Neuronal stem cell (in vitro differentiated cells): ENCODE measurements around the gene ZNF625.

ENCODE experiments used
- DNase-seq: peaks from one replicate; pipeline ENCODE4 v3.0.0-alpha.2; 2013; ENCODE audit warnings: low spot score
- H2AFZ ChIP-seq: one replicate; pipeline ENCODE4 v1.6.1; 2013; ENCODE audit warnings: mild to moderate bottlenecking, low read length, inconsistent platforms
- H2AK5ac ChIP-seq: 2 replicates; pipeline ENCODE4 v1.6.1; 2013; ENCODE audit warnings: low read depth, mild to moderate bottlenecking, inconsistent platforms, low read length, moderate library complexity, mixed read lengths
- H2BK120ac ChIP-seq: 2 replicates; pipeline ENCODE4 v1.6.1; 2013; ENCODE audit warnings: low read depth, mild to moderate bottlenecking, inconsistent platforms, low read length, moderate library complexity, mixed read lengths
- H2BK12ac ChIP-seq: one replicate; pipeline ENCODE4 v1.6.1; 2013; ENCODE audit warnings: low read length, inconsistent platforms
- H2BK15ac ChIP-seq: 2 replicates; pipeline ENCODE4 v1.6.1; 2013; ENCODE audit warnings: mild to moderate bottlenecking, low read length, inconsistent platforms, mixed read lengths
- H2BK5ac ChIP-seq: one replicate; pipeline ENCODE4 v1.6.1; 2013; ENCODE audit warnings: inconsistent platforms, mild to moderate bottlenecking, low read length, moderate library complexity
- H3K14ac ChIP-seq: one replicate; pipeline ENCODE4 v1.6.1; 2013; ENCODE audit warnings: low read length, inconsistent platforms
- H3K18ac ChIP-seq: 2 replicates; pipeline ENCODE4 v1.6.1; 2013; ENCODE audit warnings: low read length, inconsistent platforms
- H3K23ac ChIP-seq: 2 replicates; pipeline ENCODE4 v1.6.1; 2013; ENCODE audit warnings: low read depth, mild to moderate bottlenecking, mixed read lengths, low read length, inconsistent platforms; ENCODE audit not compliant: poor library complexity
- H3K27ac ChIP-seq: replicated peaks from 3 replicates; pipeline ENCODE4 v1.5.1; 2013; ENCODE audit warnings: low read length, inconsistent platforms
- H3K27me3 ChIP-seq, 3 experiments: 2 replicates each; pipeline ENCODE4 v1.6.1; 2013; ENCODE audit warnings: low read length in 3 of 3, mild to moderate bottlenecking in 2 of 3, inconsistent platforms in 1 of 3, low read depth in 1 of 3, mixed read lengths in 1 of 3, moderate library complexity in 1 of 3; ENCODE audit not compliant: control insufficient read depth in 3 of 3, insufficient read depth in 3 of 3
- H3K36me3 ChIP-seq, 2 donors: replicated peaks in 1 of 2; 2 replicates each; pipeline ENCODE4 v1.6.1; 2013; ENCODE audit warnings: low read length in 2 of 2; ENCODE audit not compliant: control insufficient read depth in 2 of 2, insufficient read depth in 2 of 2
- H3K4ac ChIP-seq: 2 replicates; pipeline ENCODE4 v1.6.1; 2013; ENCODE audit warnings: inconsistent platforms, mild to moderate bottlenecking, low read length, moderate library complexity
- H3K4me1 ChIP-seq, 2 donors: 1 replicate in 1 of 2; 2 replicates in 1 of 2; pipeline ENCODE4 v1.6.1; 2013; ENCODE audit warnings: low read length in 2 of 2, low read depth in 1 of 2; ENCODE audit not compliant: control insufficient read depth in 2 of 2, insufficient read depth in 1 of 2
- H3K4me2 ChIP-seq: one replicate; pipeline ENCODE4 v1.6.1; 2013; ENCODE audit warnings: mild to moderate bottlenecking, low read length, inconsistent platforms; ENCODE audit not compliant: insufficient read depth, poor library complexity, severe bottlenecking
- H3K4me3 ChIP-seq, 2 donors: 2 replicates each; pipeline ENCODE4 v1.5.1; 2013; ENCODE audit warnings: low read length in 2 of 2, mild to moderate bottlenecking in 2 of 2, inconsistent platforms in 1 of 2, moderate library complexity in 1 of 2
- H3K79me1 ChIP-seq: one replicate; pipeline ENCODE4 v1.6.1; 2013; ENCODE audit warnings: low read depth, mild to moderate bottlenecking, inconsistent platforms, low read length, moderate library complexity
- H3K9ac ChIP-seq: one replicate; pipeline ENCODE4 v1.6.1; 2013; ENCODE audit warnings: mild to moderate bottlenecking, low read depth, low read length, inconsistent platforms; ENCODE audit not compliant: poor library complexity
- H3K9me3 ChIP-seq, 2 donors: replicated peaks in 1 of 2; 2 replicates each; pipeline versions ENCODE3 to v1.6.1; 2013; ENCODE audit warnings: low read length in 2 of 2, mild to moderate bottlenecking in 2 of 2, inconsistent platforms in 1 of 2, low read depth in 1 of 2, mixed read lengths in 1 of 2, moderate library complexity in 1 of 2; ENCODE audit not compliant: control insufficient read depth in 2 of 2, insufficient read depth in 1 of 2
- H4K8ac ChIP-seq: one replicate; pipeline ENCODE4 v1.6.1; 2013; ENCODE audit warnings: low read depth, mild to moderate bottlenecking, inconsistent platforms, low read length, moderate library complexity
- H4K91ac ChIP-seq: one replicate; pipeline ENCODE4 v1.6.1; 2013; ENCODE audit warnings: low read length, low read depth, mild to moderate bottlenecking, inconsistent platforms; ENCODE audit not compliant: poor library complexity
- WGBS, 2 donors: extraction: QIAGEN DNeasy Blood & Tissue Kit; methylation state at CpG; one replicate each; pipeline ENCODE4 v1.1.7; 2013; ENCODE audit warnings: missing lambda C conversion rate in 2 of 2, mixed read lengths in 1 of 2; ENCODE audit not compliant: insufficient read length in 2 of 2, insufficient replicate concordance in 1 of 2; ENCODE audit errors: extremely low coverage in 2 of 2; 5-methylcytosine and 5-hydroxymethylcytosine counted together

ZNF625 gene

GRCh38 chr19:12198136-12198535, 41.6 kb upstream of the ZNF625 start:
- H3K79me1 ChIP-seq, result peaks cover 4% of the 10 kb centered on the region
- H3K14ac ChIP-seq, result no peak overlapping the region
- no peak for DNase-seq
- no peak overlapping the region for H4K8ac ChIP-seq
- no peak overlapping the region for H3K9ac ChIP-seq
- H3K36me3 ChIP-seq, result peaks cover 2 to 10% of the 10 kb centered on the region in 2 donors
- no peak overlapping the region for H3K23ac ChIP-seq
- H3K27ac ChIP-seq, result no peak overlapping the region
- H3K27me3 ChIP-seq, result no peaks in the 10 kb centered on the region
- H2BK5ac ChIP-seq, result no peak overlapping the region
- H2BK15ac ChIP-seq, result no peak overlapping the region
- H2AFZ ChIP-seq, result no peak overlapping the region
- no peak overlapping the region for H2AK5ac ChIP-seq
- H3K4me3 ChIP-seq, result no peak overlapping the region
- no peak overlapping the region for H3K4me2 ChIP-seq
- H2BK12ac ChIP-seq, result no peak overlapping the region
- H3K18ac ChIP-seq, result no peak overlapping the region
- H3K4ac ChIP-seq, result no peak overlapping the region
- peaks cover 23 to 59% of the 10 kb centered on the region in 2 donors for H3K9me3 ChIP-seq
- H4K91ac ChIP-seq, result no peak overlapping the region
- no peaks in the 10 kb centered on the region for H3K4me1 ChIP-seq
- H2BK120ac ChIP-seq, result no peak overlapping the region

GRCh38 chr19:12194827-12195731, 38.5 kb upstream of the ZNF625 start:
- no CpG with 5 or more reads among the region's 62 CpGs for WGBS, 2 donors
- Histone ChIP-seq H3K4ac (no peak overlapping the region), H3K27me3 (no peaks in the 10 kb centered on the region), H3K4me3 (peak overlapping the region; percentile 40 to 82), H3K9ac (peak overlapping the region; percentile 90), H2AK5ac (peak overlapping the region; percentile 28), H4K8ac (peak overlapping the region; percentile 65), H4K91ac (no peak overlapping the region), H2AFZ (peak overlapping the region; percentile 33), H3K23ac (peak overlapping the region; percentile 80), H3K27ac (peak overlapping the region; percentile 45), H3K4me2 (peak overlapping the region; percentile 41), H2BK12ac (no peak overlapping the region), H3K9me3 (peaks cover 20 to 73% of the 10 kb centered on the region in 2 donors), H3K14ac (no peak overlapping the region), H2BK15ac (no peak overlapping the region), H2BK5ac (no peak overlapping the region), H3K36me3 (peaks cover 3 to 35% of the 10 kb centered on the region in 2 donors), H2BK120ac (no peak overlapping the region), H3K18ac (peak overlapping the region; percentile 80), H3K79me1 (peaks cover 4% of the 10 kb centered on the region), H3K4me1 (no peaks in the 10 kb centered on the region)
- peak; percentile 53 for DNase-seq

GRCh38 chr19:12187625-12188024, 31.1 kb upstream of the ZNF625 start:
- Histone ChIP-seq H3K27ac (no peak overlapping the region), H2AK5ac (no peak overlapping the region), H3K36me3 (peaks cover 32 to 83% of the 10 kb centered on the region in 2 donors), H3K4me1 (no peaks in the 10 kb centered on the region), H4K8ac (no peak overlapping the region), H3K14ac (no peak overlapping the region), H2AFZ (no peak overlapping the region), H3K18ac (no peak overlapping the region), H3K9me3 (peaks cover 42 to 95% of the 10 kb centered on the region in 2 donors), H3K23ac (no peak overlapping the region), H3K4ac (no peak overlapping the region), H3K9ac (no peak overlapping the region), H3K79me1 (peaks cover 3% of the 10 kb centered on the region), H3K27me3 (no peaks in the 10 kb centered on the region), H2BK15ac (no peak overlapping the region), H2BK5ac (no peak overlapping the region), H3K4me2 (no peak overlapping the region), H2BK120ac (no peak overlapping the region), H4K91ac (no peak overlapping the region), H2BK12ac (no peak overlapping the region), H3K4me3 (no peak overlapping the region)
- no CpG with 5 or more reads among the region's 6 CpGs for WGBS, 2 donors
- DNase-seq, result no peak

GRCh38 chr19:12180377-12180776, 23.8 kb upstream of the ZNF625 start:
- no peak overlapping the region for H3K23ac ChIP-seq
- no peak overlapping the region for H2AFZ ChIP-seq
- peaks cover 6 to 31% of the 10 kb centered on the region in 2 donors for H3K36me3 ChIP-seq
- H3K4me1 ChIP-seq, result no peaks in the 10 kb centered on the region
- H3K9ac ChIP-seq, result no peak overlapping the region
- no peak overlapping the region for H2BK120ac ChIP-seq
- H2AK5ac ChIP-seq, result no peak overlapping the region
- H3K14ac ChIP-seq, result no peak overlapping the region
- H3K9me3 ChIP-seq, result peaks cover 25 to 79% of the 10 kb centered on the region in 2 donors
- no CpG with 5 or more reads among the region's 3 CpGs for WGBS, 2 donors
- H3K4ac ChIP-seq, result no peak overlapping the region
- H3K27ac ChIP-seq, result no peak overlapping the region
- H2BK15ac ChIP-seq, result no peak overlapping the region
- H3K79me1 ChIP-seq, result peaks cover 7% of the 10 kb centered on the region
- H3K18ac ChIP-seq, result no peak overlapping the region
- H3K4me2 ChIP-seq, result no peak overlapping the region
- no peak overlapping the region for H3K4me3 ChIP-seq
- no peak overlapping the region for H2BK12ac ChIP-seq
- H2BK5ac ChIP-seq, result no peak overlapping the region
- no peak overlapping the region for H4K91ac ChIP-seq
- DNase-seq, result no peak
- no peak overlapping the region for H4K8ac ChIP-seq
- no peaks in the 10 kb centered on the region for H3K27me3 ChIP-seq
